CD4-positive, alpha-beta T cell (primary cell): ENCODE results near the gene SPTLC2. TPM values are rescaled to one million over a fixed set of nuclear protein-coding genes. Genes with fewer than 3 reads are reported as not detected.

Experiments used
- ATAC-seq: fragments of 200-7000 bp; cut with Tn5 transposase; one replicate; pipeline ENCODE4 v1.10.0; 2022; ENCODE audit warnings: mild to moderate bottlenecking; ENCODE audit not compliant: poor library complexity
- CTCF ChIA-PET: fragments of 350-600 bp; sonication (Branson Sonifier 250); formaldehyde crosslinking; loops from one replicate; lab custom pipeline; 2021; ENCODE audit warnings: antibody characterized with exemption, inconsistent platforms; lab: Charles Lee
- POLR2A ChIA-PET: fragments of 350-600 bp; sonication (Branson Sonifier 250); formaldehyde crosslinking; loops from one replicate; lab custom pipeline; 2021; ENCODE audit warnings: antibody characterized with exemption, inconsistent platforms; lab: Charles Lee
- DNase-seq, 14 experiments: peaks; one replicate each; pipeline ENCODE4 v3.0.0-alpha.2; 2013 to 2020; ENCODE audit warnings: mixed read lengths in 2 of 14
- H3K27ac ChIP-seq, 2 donors: one replicate each; pipeline versions ENCODE4 v1.5.1 to v1.7.0; 2013; ENCODE audit warnings: low read length in 2 of 2, low read depth in 1 of 2, mild to moderate bottlenecking in 1 of 2
- H3K27me3 ChIP-seq, 2 experiments: 1 replicate in 1 of 2; 2 replicates in 1 of 2; pipeline versions ENCODE4 v1.6.1 to v1.7.0; 2013; ENCODE audit warnings: low read length in 2 of 2, control low read depth in 1 of 2, mild to moderate bottlenecking in 1 of 2, moderate library complexity in 1 of 2; ENCODE audit not compliant: insufficient read depth in 2 of 2, control insufficient read depth in 1 of 2
- H3K36me3 ChIP-seq: one replicate; pipeline ENCODE4 v1.6.1; 2013; ENCODE audit warnings: low read length, control low read depth; ENCODE audit not compliant: insufficient read depth
- H3K4me1 ChIP-seq: one replicate; pipeline ENCODE4 v1.6.1; 2013; ENCODE audit warnings: low read length, control low read depth; ENCODE audit not compliant: insufficient read depth
- H3K4me3 ChIP-seq: one replicate; pipeline ENCODE4 v1.5.1; 2013; ENCODE audit warnings: mild to moderate bottlenecking, low read length, moderate library complexity
- H3K9me3 ChIP-seq, 2 experiments: 1 replicate in 1 of 2; 2 replicates in 1 of 2; pipeline versions ENCODE4 v1.6.1 to v1.7.0; 2013; ENCODE audit warnings: low read length in 2 of 2, mild to moderate bottlenecking in 2 of 2, control low read depth in 1 of 2, moderate library complexity in 1 of 2; ENCODE audit not compliant: control insufficient read depth in 1 of 2, insufficient read depth in 1 of 2
- H3K27ac Mint-ChIP-seq: one replicate; pipeline ENCODE4 v1.8.0; 2020; ENCODE audit warnings: mixed read lengths
- H3K27me3 Mint-ChIP-seq: one replicate; pipeline ENCODE4 v1.8.0; 2021; ENCODE audit warnings: mixed read lengths
- H3K36me3 Mint-ChIP-seq: one replicate; pipeline ENCODE4 v1.8.0; 2021; ENCODE audit warnings: low read depth, mixed read lengths
- H3K4me1 Mint-ChIP-seq: one replicate; pipeline ENCODE4 v1.8.0; 2021; ENCODE audit warnings: low read depth, mixed read lengths
- H3K4me3 Mint-ChIP-seq: one replicate; pipeline ENCODE4 v1.8.0; 2020; ENCODE audit warnings: mild to moderate bottlenecking, mixed read lengths
- H3K9me3 Mint-ChIP-seq: one replicate; pipeline ENCODE4 v1.8.0; 2020; ENCODE audit warnings: mixed read lengths
- CTCF ChIP-seq: fragments of 200-600 bp; IDR thresholded peaks from one replicate; pipeline ENCODE4 v1.8.0; 2022; ENCODE audit warnings: antibody characterized with exemption, mild to moderate bottlenecking
- intact Hi-C, 2 experiments: fragments of 100-400 bp; cut with DNase I in 1 of 2; cut with micrococcal nuclease in 1 of 2; formaldehyde crosslinking; loops; one replicate each; pipeline versions ENCODE4 v1.15.1 to v1.9.0; 2023 to 2025; cut with DNase I, micrococcal nuclease
- total RNA-seq, 174 experiments: library from RNA in 2 of 174; stranded (reverse) in 2 of 174; gene quantifications; one replicate each; pipeline ENCODE4 v1.2.3 and lab custom pipeline; 2021 to 2026

Gene SPTLC2
- total RNA-seq, 2 experiments from 2014 or later, result 13.0 to 14.5 TPM

DNA sequence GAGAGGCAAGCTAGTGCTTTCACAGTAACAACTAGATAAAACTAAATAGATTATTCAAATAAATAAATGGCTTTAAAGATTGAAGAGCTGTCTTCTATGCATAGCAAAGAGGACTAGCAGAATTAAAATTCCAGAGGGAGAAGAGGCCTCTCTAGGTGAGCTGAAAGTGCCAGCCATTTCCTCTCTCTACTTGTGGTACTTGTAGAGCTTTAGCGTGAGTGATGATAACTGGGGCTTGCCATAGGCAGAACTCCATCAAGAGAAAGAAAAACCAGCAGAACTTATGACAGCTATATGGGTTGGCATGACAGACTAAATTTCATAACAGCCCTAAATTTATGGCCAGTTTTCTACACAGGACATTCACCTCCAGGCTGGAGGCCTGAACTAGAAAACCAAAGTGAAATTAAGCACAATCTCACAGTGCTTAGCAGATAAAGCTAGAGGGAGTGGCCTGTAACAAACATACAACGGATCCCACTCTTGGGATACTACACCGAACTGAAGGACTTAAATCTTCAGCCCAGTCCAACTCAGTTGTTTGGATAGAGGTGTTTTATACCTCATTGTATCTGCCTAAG, 11.0 kb downstream of the SPTLC2 start:
- Mint-ChIP-seq H3K9me3 (no peaks in the 10 kb centered on the region), H3K36me3 (no peaks in the 10 kb centered on the region), H3K4me1 (peaks cover 73% of the 10 kb centered on the region), H3K27ac (peak overlapping the region; percentile 21), H3K27me3 (no peaks in the 10 kb centered on the region), H3K4me3 (no peak overlapping the region)
- Histone ChIP-seq H3K4me3 (no peak overlapping the region), H3K27me3 (no peaks in the 10 kb centered on the region), H3K4me1 (peaks cover 29% of the 10 kb centered on the region), H3K9me3 (no peaks in the 10 kb centered on the region), H3K27ac (no peak overlapping the region), H3K36me3 (no peaks in the 10 kb centered on the region)
- ChIA-PET CTCF (interaction anchor here (1.0 to 1.1 kb wide), 2 partner anchors 10 to 12 kb away, joined by 3 read pairs; no protein-coding TSS in a partner anchor), POLR2A (interaction anchor here (1.2 kb wide), 1 partner anchor 12 kb away, joined by 3 read pairs; no protein-coding TSS in a partner anchor)
- intact Hi-C loops, result no loop called here
- no peak for ATAC-seq
- no peak for DNase-seq
- TF ChIP-seq CTCF, result no peak

DNA sequence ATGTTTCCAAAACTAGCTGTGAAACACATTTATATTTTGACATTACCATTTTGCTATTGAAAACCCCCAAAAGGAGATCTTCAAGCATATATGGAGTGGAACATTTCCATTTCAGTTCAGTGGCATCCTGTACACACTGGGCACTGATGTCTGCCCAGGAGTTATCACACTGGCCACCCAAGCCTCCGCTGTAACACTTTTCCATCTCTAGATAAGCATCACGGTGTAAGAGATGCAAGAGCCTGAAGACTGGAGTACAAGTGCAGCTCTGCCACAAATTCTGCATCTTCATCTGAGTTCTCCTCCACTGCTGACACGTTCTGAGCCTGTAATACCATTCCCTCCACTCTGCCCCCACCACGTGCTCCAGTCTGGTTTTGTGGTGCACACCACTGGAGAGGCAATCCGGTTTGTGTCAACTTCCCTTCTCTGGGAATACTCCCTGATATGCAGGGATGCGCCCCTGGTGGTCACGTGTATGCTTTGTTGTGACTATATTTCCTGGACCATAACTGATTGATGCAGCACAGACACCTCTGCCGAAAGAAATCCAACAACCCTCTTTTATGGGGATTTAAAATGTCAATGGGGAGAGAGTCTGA, 12.7 kb downstream of the SPTLC2 start:
- peaks cover 79% of the 10 kb centered on the region for H3K4me1 Mint-ChIP-seq
- ChIA-PET CTCF (no interaction called here), POLR2A (no interaction called here)
- peak overlapping the region; percentile 30 for H3K27ac Mint-ChIP-seq
- peak overlapping the region; percentile 15 for H3K4me3 Mint-ChIP-seq
- ATAC-seq, result peak; percentile 43
- no peaks in the 10 kb centered on the region for H3K27me3 Mint-ChIP-seq
- Histone ChIP-seq H3K27me3 (no peaks in the 10 kb centered on the region), H3K4me3 (no peak overlapping the region), H3K4me1 (peaks cover 29% of the 10 kb centered on the region), H3K9me3 (no peaks in the 10 kb centered on the region), H3K36me3 (no peaks in the 10 kb centered on the region), H3K27ac (no peak overlapping the region)
- peaks cover under 1% of the 10 kb centered on the region for H3K36me3 Mint-ChIP-seq
- intact Hi-C loops, result no loop called here
- TF ChIP-seq CTCF, result peak; percentile 28
- no peaks in the 10 kb centered on the region for H3K9me3 Mint-ChIP-seq
- DNase-seq, result peak in 1 of 14 experiments; percentile 8

GRCh38 chr14:77603031-77603430, 13.4 kb downstream of the SPTLC2 start:
- H3K27me3 ChIP-seq, result no peaks in the 10 kb centered on the region
- H3K9me3 Mint-ChIP-seq, result no peaks in the 10 kb centered on the region
- no peak overlapping the region for H3K4me3 Mint-ChIP-seq
- no peaks in the 10 kb centered on the region for H3K36me3 ChIP-seq
- no peaks in the 10 kb centered on the region for H3K27me3 Mint-ChIP-seq
- H3K9me3 ChIP-seq, result no peaks in the 10 kb centered on the region
- CTCF ChIA-PET, result no interaction called here
- peaks cover 4% of the 10 kb centered on the region for H3K36me3 Mint-ChIP-seq
- peaks cover 80% of the 10 kb centered on the region for H3K4me1 Mint-ChIP-seq
- no peak for DNase-seq
- TF ChIP-seq CTCF, result no peak
- no peak overlapping the region for H3K27ac Mint-ChIP-seq
- no peak overlapping the region for H3K27ac ChIP-seq
- intact Hi-C loops, result no loop called here
- peaks cover 31% of the 10 kb centered on the region for H3K4me1 ChIP-seq
- POLR2A ChIA-PET, result no interaction called here
- no peak overlapping the region for H3K4me3 ChIP-seq
- ATAC-seq, result no peak
